Loucy (cell line): Measurements from ENCODE around the gene MLYCD.

Experiments used
- EZH2phosphoT487 ChIP-seq: fragments of 200-600 bp; IDR thresholded peaks from 2 replicates; pipeline ENCODE4 v1.6.1; 2018; ENCODE audit warnings: antibody characterized with exemption, mild to moderate bottlenecking, moderate library complexity, borderline replicate concordance
- TF ChIP-seq, protein P1 (sequence below): fragments of 200-600 bp; sonication (generic); conservative IDR thresholded peaks from 2 replicates; pipeline ENCODE4 v1.5.1; 2014; ENCODE audit warnings: mild to moderate bottlenecking, antibody characterized with exemption, low read length

- TF ChIP-seq, protein P1, sequence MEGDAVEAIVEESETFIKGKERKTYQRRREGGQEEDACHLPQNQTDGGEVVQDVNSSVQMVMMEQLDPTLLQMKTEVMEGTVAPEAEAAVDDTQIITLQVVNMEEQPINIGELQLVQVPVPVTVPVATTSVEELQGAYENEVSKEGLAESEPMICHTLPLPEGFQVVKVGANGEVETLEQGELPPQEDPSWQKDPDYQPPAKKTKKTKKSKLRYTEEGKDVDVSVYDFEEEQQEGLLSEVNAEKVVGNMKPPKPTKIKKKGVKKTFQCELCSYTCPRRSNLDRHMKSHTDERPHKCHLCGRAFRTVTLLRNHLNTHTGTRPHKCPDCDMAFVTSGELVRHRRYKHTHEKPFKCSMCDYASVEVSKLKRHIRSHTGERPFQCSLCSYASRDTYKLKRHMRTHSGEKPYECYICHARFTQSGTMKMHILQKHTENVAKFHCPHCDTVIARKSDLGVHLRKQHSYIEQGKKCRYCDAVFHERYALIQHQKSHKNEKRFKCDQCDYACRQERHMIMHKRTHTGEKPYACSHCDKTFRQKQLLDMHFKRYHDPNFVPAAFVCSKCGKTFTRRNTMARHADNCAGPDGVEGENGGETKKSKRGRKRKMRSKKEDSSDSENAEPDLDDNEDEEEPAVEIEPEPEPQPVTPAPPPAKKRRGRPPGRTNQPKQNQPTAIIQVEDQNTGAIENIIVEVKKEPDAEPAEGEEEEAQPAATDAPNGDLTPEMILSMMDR, result no peak
- TF ChIP-seq EZH2phosphoT487, result no peak
These were observed 26.4 kb downstream of the MLYCD start for GRCh38 chr16:83925095-83925905.
